RWPE1 (cell line): ENCODE data around the gene MTRF1L.

Experiments
- CTCF ChIA-PET: fragments of 350-600 bp; sonication (Branson Sonifier 250); formaldehyde crosslinking; extraction: SDS; loops from one replicate; lab custom pipeline; 2021; lab: Yijun Ruan, JAX
- POLR2A ChIA-PET: fragments of 400-600 bp; formaldehyde crosslinking; extraction: SDS; loops from one replicate; lab custom pipeline; 2020; ENCODE audit warnings: antibody characterized with exemption; ENCODE audit not compliant: low non-redundant PET; lab: Yijun Ruan, JAX
- DNase-seq: peaks from one replicate; pipeline ENCODE4 v3.0.0; 2012; ENCODE audit warnings: low spot score
- H3K27ac ChIP-seq: fragments of 450-650 bp; 2 replicates; pipeline ENCODE4 v1.5.1; 2017
- CTCF ChIP-seq: fragments of 450-650 bp; conservative IDR thresholded peaks from 2 replicates; pipeline ENCODE4 v1.5.1; 2017; ENCODE audit warnings: low read depth, mild to moderate bottlenecking

Gene MTRF1L

GRCh38 chr6:152948150-152948768 is 54.2 kb downstream of the MTRF1L start:
- H3K27ac ChIP-seq, result no peak overlapping the region
- peak; percentile 73 for TF ChIP-seq CTCF
- DNase-seq, result peak; percentile 13
- ChIA-PET CTCF (interaction anchor here (0.5 to 1.1 kb wide), 10 partner anchors 21 to 1451 kb away, joined by 3 to 5 read pairs (median 4); partner anchors contain the start of gene VIP), POLR2A (no interaction called here)

- no peak for TF ChIP-seq CTCF
- POLR2A ChIA-PET, result no interaction called here
- CTCF ChIA-PET, result no interaction called here
- H3K27ac ChIP-seq, result no peak overlapping the region
- DNase-seq, result no peak
Observed at GRCh38 chr6:152946995-152947394, 55.5 kb downstream of the MTRF1L start.

GRCh38 chr6:152946484-152946883 is 56.0 kb downstream of the MTRF1L start:
- CTCF ChIA-PET, result interaction anchor here (0.6 kb wide), 1 partner anchor 144 kb away, joined by 4 read pairs; no protein-coding TSS in a partner anchor

GRCh38 chr6:152943260-152943897 is 59.1 kb downstream of the MTRF1L start:
- peak; percentile 25 for DNase-seq
- no peak overlapping the region for H3K27ac ChIP-seq
- no peak for TF ChIP-seq CTCF
- ChIA-PET POLR2A (no interaction called here), CTCF (no interaction called here)

More at GRCh38 chr6:152946484-152946883, 56.0 kb downstream of the MTRF1L start:
- no peak for DNase-seq
- POLR2A ChIA-PET, result no interaction called here
- no peak for TF ChIP-seq CTCF
- H3K27ac ChIP-seq, result no peak overlapping the region

GRCh38 chr6:152942319-152942869 is 60.1 kb downstream of the MTRF1L start:
- POLR2A ChIA-PET, result no interaction called here
- no peak for DNase-seq
- H3K27ac ChIP-seq, result no peak overlapping the region
- CTCF ChIA-PET, result no interaction called here
- TF ChIP-seq CTCF, result no peak

- ChIA-PET POLR2A (no interaction called here), CTCF (interaction anchor here (0.6 kb wide), 1 partner anchor 174 kb away, joined by 3 read pairs; no protein-coding TSS in a partner anchor)
- DNase-seq, result no peak
- H3K27ac ChIP-seq, result no peak overlapping the region
- no peak for TF ChIP-seq CTCF
Observed at GRCh38 chr6:152941746-152942145, 60.8 kb downstream of the MTRF1L start.
